ENCODE data around the gene SMIM38.

SMIM38 gene

GRCh38 chr11:69186316-69187260, 30.9 kb downstream of the SMIM38 start:
- no peak for TF ChIP-seq ZNF274 (IDR thresholded peaks at IDR 0.05; ENCODE audit: low read depth, low read length)
- H3K4me3 ChIP-seq (ENCODE audit: low read length), result no peak overlapping the region

- H3K4me3 ChIP-seq (ENCODE audit: low read length), result no peak overlapping the region
- TF ChIP-seq ZNF274 (IDR thresholded peaks at IDR 0.05; ENCODE audit: low read depth, low read length), result no peak
Measured at GRCh38 chr11:69187540-69188065, 31.9 kb downstream of the SMIM38 start.

DNA sequence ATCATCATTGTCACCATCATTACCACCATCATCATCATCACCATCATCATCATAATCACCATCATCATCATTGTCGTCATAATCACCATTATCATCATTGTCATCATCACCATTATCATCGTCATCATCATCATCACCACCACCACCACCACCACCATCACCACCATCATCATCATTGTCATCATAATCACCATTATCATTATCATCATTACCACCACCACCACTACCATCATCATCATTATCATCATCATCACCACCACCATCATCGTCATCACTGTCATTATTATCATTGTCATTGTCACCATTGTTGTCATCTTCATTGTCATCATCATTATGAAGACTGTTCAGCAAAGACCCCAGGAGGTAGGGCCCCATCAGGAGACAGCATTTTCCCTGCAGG, 33.3 kb downstream of the SMIM38 start:
- H3K4me3 ChIP-seq (ENCODE audit: low read length), result no peak overlapping the region
- no peak for TF ChIP-seq ZNF274 (IDR thresholded peaks at IDR 0.05; ENCODE audit: low read depth, low read length)

- no peak for TF ChIP-seq ZNF274 (IDR thresholded peaks at IDR 0.05; ENCODE audit: low read depth, low read length)
- no peak overlapping the region for H3K4me3 ChIP-seq (ENCODE audit: low read length)
Measured at GRCh38 chr11:69190796-69191536, 35.2 kb downstream of the SMIM38 start.

GRCh38 chr11:69192301-69192721, 36.6 kb downstream of the SMIM38 start:
- H3K4me3 ChIP-seq (ENCODE audit: low read length), result no peak overlapping the region
- no peak for TF ChIP-seq ZNF274 (IDR thresholded peaks at IDR 0.05; ENCODE audit: low read depth, low read length)

DNA sequence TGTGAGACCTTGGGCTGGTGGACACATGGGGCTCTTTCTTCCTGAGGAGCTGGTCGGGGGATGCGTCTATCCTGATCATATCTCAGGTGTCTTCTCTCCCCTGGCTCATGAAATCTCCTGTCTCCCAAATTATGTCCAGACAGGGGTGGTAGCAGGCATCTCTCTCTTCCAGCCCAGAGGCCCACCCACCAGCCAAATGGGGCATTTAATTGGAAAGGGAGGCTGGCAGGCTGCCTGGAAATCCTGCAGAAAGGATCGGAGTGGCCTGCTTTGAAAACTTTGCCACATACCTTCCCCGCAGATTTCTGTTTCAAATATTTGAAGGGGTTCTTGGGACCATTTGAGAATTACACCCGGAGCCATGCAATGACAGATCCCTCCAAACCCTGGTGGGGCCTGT, 37.4 kb downstream of the SMIM38 start:
- TF ChIP-seq ZNF274 (IDR thresholded peaks at IDR 0.05; ENCODE audit: low read depth, low read length), result no peak
- no peak overlapping the region for H3K4me3 ChIP-seq (ENCODE audit: low read length)

- no peak overlapping the region for H3K4me3 ChIP-seq (ENCODE audit: low read length)
- TF ChIP-seq ZNF274 (IDR thresholded peaks at IDR 0.05; ENCODE audit: low read depth, low read length), result no peak
Measured at GRCh38 chr11:69193629-69194028, 37.9 kb downstream of the SMIM38 start.

- no peak for TF ChIP-seq ZNF274 (IDR thresholded peaks at IDR 0.05; ENCODE audit: low read depth, low read length)
Measured at GRCh38 chr11:69194396-69194795, 38.7 kb downstream of the SMIM38 start.

DNA sequence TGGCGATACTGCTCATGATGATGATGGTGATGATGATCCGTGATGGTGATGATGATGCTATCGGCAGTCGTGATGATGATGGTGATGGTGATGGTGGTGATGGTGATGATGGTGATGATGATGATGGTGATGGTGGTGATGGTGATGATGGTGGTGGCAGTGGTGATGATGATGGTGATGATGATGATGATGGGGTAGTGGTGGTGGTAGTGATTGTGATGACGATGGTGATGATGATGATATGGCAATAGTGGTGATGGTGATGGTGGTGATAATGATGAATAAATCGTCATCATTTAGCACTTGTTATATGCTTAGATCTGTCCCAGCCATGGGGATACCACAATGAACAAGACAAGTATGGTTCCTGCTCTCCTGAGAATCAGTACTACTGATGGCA, 39.2 kb downstream of the SMIM38 start:
- no peak overlapping the region for H3K4me3 ChIP-seq (ENCODE audit: low read length)
- no peak for TF ChIP-seq ZNF274 (IDR thresholded peaks at IDR 0.05; ENCODE audit: low read depth, low read length)

More at GRCh38 chr11:69194396-69194795, 38.7 kb downstream of the SMIM38 start:
- no peak overlapping the region for H3K4me3 ChIP-seq (ENCODE audit: low read length)

- no peak overlapping the region for H3K4me3 ChIP-seq (ENCODE audit: low read length)
- TF ChIP-seq ZNF274 (IDR thresholded peaks at IDR 0.05; ENCODE audit: low read depth, low read length), result no peak
Measured at GRCh38 chr11:69195824-69196782, 40.4 kb downstream of the SMIM38 start.

DNA sequence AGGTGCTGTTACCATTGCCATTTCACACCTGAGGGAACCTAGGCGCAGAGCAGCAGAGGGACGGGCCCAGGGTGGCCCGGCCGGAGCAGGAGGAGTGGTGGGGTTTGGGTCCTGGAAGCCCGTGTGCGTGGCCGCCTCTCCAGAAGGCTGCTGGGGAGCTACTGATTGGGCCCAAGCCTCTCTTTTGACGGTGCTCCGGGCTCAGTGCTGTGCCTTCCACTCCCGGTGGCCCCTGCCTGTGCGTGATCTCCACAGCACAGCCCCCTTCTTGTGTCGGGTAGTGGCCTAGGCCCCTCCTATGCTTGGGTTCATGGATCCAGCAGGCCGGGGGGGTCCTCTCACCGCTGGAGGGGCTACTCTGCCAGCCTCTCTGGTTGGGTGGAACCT, 41.0 kb downstream of the SMIM38 start:
- H3K4me3 ChIP-seq (ENCODE audit: low read length), result no peak overlapping the region
- TF ChIP-seq ZNF274 (IDR thresholded peaks at IDR 0.05; ENCODE audit: low read depth, low read length), result no peak

DNA sequence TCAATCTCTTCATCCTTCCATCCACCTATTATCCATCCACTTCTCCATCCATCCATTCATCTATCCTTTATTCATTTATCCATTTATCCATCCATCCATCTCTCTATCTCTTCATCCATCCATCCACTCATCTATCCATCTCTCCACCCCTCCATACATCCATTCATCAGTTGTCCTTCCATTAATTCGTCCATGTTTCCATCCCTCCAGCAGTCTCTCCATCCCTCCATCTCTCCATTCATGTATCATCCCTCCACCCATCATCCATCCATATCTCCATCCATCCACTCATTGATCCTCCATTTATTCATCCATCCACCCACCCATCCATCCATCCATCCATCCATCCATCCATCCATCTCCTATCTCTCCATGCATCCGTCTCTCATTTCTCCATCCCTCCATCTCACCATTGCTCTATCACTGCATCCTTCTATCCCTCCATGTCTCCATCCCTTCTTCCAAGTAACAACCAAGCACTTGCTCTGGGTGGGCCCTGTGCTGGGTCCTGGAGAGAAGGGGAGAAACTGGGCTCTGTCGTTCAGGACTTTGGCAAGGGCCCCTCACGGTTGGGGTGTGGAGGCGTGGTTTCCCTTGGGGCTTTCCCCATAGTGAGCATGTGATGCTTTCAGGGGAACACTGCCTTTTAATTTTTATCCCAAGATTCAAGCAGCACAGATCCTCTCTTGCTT, 43.3 kb downstream of the SMIM38 start:
- TF ChIP-seq ZNF274 (IDR thresholded peaks at IDR 0.05; ENCODE audit: low read depth, low read length), result no peak
- H3K4me3 ChIP-seq (ENCODE audit: low read length), result no peak overlapping the region
